Choroid plexus epithelial cell (primary cell): ENCODE data around the gene FBXO8.

Source experiments
- DNase-seq: peaks from one replicate; pipeline ENCODE4 v3.0.0-alpha.2; 2010; ENCODE audit warnings: low read depth
- H3K4me3 ChIP-seq: 2 replicates; pipeline ENCODE4 v1.5.1; 2011; ENCODE audit warnings: low read depth, mild to moderate bottlenecking, control low read depth, low read length, moderate library complexity
- TF ChIP-seq, protein P1 (sequence below): conservative IDR thresholded peaks from 2 replicates; pipeline ENCODE4 v1.5.1; 2011; ENCODE audit warnings: low read depth, mild to moderate bottlenecking, control low read depth, inconsistent platforms, low read length, moderate library complexity

FBXO8 gene

DNA sequence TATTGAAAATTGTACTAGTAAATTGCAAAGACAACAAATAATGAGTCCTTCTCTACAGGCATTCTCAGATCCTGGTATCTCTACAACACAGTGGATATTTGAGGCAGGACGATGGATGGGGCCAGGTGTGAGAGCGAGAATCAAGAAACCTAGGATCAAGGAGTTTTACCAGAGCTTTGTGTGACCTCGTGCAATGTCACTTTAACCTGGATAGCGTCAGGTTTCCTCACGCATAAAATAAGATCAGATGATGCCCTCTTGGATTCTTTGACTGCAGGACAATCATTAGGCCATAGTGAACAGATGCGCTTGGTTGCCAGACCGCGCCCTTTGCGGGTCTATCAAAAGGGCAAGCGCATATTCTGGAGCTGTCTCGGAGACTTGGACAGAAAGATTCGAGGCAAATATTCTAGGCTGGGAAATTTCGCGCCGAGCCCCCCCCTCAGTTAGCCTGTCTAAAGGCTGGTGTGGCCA, 66.6 kb downstream of the FBXO8 start:
- no peak for DNase-seq
- no peak overlapping the region for H3K4me3 ChIP-seq
- TF ChIP-seq, protein P1, sequence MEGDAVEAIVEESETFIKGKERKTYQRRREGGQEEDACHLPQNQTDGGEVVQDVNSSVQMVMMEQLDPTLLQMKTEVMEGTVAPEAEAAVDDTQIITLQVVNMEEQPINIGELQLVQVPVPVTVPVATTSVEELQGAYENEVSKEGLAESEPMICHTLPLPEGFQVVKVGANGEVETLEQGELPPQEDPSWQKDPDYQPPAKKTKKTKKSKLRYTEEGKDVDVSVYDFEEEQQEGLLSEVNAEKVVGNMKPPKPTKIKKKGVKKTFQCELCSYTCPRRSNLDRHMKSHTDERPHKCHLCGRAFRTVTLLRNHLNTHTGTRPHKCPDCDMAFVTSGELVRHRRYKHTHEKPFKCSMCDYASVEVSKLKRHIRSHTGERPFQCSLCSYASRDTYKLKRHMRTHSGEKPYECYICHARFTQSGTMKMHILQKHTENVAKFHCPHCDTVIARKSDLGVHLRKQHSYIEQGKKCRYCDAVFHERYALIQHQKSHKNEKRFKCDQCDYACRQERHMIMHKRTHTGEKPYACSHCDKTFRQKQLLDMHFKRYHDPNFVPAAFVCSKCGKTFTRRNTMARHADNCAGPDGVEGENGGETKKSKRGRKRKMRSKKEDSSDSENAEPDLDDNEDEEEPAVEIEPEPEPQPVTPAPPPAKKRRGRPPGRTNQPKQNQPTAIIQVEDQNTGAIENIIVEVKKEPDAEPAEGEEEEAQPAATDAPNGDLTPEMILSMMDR = no peak

DNA sequence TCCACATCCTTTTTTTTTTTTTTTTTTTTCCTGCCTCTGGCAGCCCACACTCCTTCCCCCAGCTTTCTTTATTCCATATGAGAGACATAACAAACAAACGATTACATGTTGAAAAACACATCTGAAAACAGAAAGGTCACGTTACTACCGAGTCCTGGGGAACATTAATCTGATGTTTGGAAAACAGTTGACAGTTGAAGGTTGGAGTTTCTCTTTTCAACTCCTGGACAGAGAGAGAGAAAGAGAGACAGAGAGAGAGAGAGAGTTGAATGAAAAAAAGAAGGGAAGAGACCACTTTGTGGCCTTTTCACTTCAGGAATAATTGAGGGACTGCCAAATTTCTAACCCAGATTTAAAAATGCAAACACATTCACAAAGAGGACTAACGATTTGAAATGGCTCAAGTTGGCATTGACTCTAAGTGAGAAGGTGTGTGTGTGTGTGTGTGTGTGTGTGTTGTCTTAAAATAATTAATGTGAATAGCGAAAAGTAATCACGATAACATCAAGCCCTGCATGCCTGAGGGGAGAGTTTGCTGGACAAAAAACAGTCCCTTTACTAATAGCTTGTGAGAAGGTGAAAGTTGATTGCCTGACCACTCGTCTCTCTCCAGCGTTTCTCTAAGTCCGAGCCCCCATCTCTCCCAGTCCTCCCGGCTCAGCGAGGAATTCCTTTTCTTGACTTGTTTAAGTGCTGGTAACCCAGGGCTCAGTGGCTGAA, 67.3 kb downstream of the FBXO8 start:
- TF ChIP-seq, protein P1 = no peak
- no peak for DNase-seq

DNA sequence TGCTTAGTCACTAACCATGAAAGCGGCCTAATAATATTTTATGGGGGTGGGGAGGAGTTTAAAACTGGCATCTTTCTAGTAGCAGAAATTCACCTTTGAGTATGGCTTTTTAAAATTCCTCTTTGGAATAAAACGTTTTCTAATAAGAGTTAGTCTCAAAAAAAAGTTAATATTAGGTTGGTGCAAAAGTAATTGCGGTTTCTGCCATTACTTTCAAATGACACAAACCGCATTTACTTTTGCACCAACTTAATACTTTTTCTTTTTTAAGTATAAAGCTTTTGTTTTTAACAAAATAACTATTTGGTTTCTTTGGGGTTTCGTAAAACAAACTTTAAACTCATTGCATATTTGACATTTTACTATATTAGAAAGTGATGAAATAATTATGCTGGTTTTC, 68.4 kb downstream of the FBXO8 start:
- TF ChIP-seq, protein P1 = no peak
- no peak for DNase-seq
- H3K4me3 ChIP-seq = no peak overlapping the region

More for the DNA sequence above, 67.3 kb downstream of the FBXO8 start:
- no peak overlapping the region for H3K4me3 ChIP-seq

DNA sequence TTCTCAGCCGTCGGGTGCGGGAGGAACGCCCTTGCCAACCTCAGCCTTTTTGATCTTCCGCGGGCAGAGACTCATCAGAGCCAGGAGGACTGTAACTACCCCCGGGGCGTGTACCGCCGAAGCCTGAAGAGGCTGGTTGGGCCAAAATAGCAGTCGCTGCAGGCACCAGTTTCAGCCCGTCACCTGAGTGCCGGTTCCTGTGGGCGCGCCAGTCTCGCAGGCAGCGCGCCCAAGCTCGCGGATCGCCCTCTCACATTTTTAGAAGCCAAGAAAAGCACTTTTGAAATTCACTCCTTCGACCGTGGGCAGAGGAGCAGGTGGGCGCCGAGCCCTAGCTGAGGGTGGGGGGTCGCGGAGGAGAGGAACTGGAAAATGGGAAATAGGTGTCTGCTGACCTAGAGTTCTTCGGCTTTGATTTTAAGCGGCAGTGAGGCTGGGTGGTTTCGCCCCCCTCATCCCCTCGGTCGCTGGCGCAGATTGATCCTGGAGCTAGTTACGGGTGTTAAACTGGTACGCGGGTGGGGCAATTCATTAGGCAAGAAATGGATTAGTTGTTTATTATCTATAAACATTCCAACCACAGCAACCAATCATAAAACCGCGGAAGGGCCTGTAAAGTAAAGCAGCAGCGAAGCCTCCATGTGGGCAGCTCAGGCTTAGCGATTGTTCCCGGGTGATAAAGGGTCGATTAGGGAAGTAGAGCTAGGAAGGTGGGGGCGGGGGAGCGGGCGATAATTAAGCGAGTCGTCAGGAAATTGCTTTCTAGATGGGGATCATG, 69.2 kb downstream of the FBXO8 start:
- no peak overlapping the region for H3K4me3 ChIP-seq
- TF ChIP-seq, protein P1 = no peak
- no peak for DNase-seq

DNA sequence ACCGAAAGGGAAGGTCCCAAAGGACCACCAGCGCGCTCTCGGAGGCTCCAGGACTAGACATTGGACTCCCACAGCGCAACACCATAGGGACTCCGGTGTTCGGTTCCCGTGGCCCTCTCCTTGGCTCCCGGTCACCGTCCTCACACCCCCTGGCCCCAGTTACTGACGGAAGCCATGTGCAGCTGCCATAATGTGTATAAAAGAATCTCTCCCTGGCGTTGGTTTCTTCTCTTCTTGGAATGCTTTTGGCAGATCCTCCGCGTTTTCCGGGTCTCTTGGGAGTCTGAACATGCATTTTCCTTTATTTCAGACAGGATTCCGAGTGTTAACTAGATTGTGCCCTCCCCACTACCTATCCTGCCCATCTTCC, 69.8 kb downstream of the FBXO8 start:
- no peak overlapping the region for H3K4me3 ChIP-seq
- TF ChIP-seq, protein P1 = no peak
- DNase-seq = no peak

- DNase-seq = no peak
- TF ChIP-seq, protein P1 = no peak
- H3K4me3 ChIP-seq = no peak overlapping the region
These were observed 71.4 kb downstream of the FBXO8 start for GRCh38 chr4:174212061-174212460.
